HepG2 (cell line): ENCODE data around the gene WWTR1. TPM values are rescaled to one million over a fixed set of nuclear protein-coding genes. Genes with fewer than 3 reads are reported as not detected.

Experiments used
- NFKB2 ChIP-seq: sonication (generic); formaldehyde crosslinking; IDR thresholded peaks from 2 replicates; pipeline ENCODE4 v1.4.0; 2020; ENCODE audit warnings: missing genetic modification reagents, borderline replicate concordance
- PHF21A ChIP-seq: sonication (generic); formaldehyde crosslinking; IDR thresholded peaks from 2 replicates; pipeline ENCODE4 v1.5.0; 2020; ENCODE audit warnings: mild to moderate bottlenecking, missing genetic modification reagents
- RARG ChIP-seq: sonication (generic); formaldehyde crosslinking; IDR thresholded peaks from 2 replicates; pipeline ENCODE4 v1.4.0; 2020; ENCODE audit warnings: low read depth, mild to moderate bottlenecking, missing genetic modification reagents
- RBM22 ChIP-seq: fragments of 200-400 bp; formaldehyde crosslinking; optimal IDR thresholded peaks from 2 replicates; pipeline ENCODE3; 2017; ENCODE audit warnings: mild to moderate bottlenecking, low read length, moderate library complexity
- SAFB2 ChIP-seq: sonication (generic); formaldehyde crosslinking; IDR thresholded peaks from 2 replicates; pipeline ENCODE4 v1.5.1; 2020; ENCODE audit warnings: missing genetic modification reagents, low read depth, mild to moderate bottlenecking, borderline replicate concordance
- SP140L ChIP-seq: sonication (generic); formaldehyde crosslinking; IDR thresholded peaks from 2 replicates; pipeline ENCODE4 v1.4.0; 2020; ENCODE audit warnings: missing genetic modification reagents, borderline replicate concordance
- TRIM24 ChIP-seq: sonication (generic); formaldehyde crosslinking; IDR thresholded peaks from 2 replicates; pipeline ENCODE4 v1.8.0; 2022; ENCODE audit warnings: mild to moderate bottlenecking, missing genetic modification reagents
- TSC22D2 ChIP-seq: sonication (generic); formaldehyde crosslinking; IDR thresholded peaks from 2 replicates; pipeline ENCODE4 v1.5.1; 2020; ENCODE audit warnings: missing genetic modification reagents, mild to moderate bottlenecking, borderline replicate concordance
- ZBTB7A ChIP-seq: sonication (generic); formaldehyde crosslinking; IDR thresholded peaks from 2 replicates; pipeline ENCODE4 v1.8.0; 2022; ENCODE audit warnings: mild to moderate bottlenecking, missing genetic modification reagents
- ZNF251 ChIP-seq: sonication (generic); formaldehyde crosslinking; IDR thresholded peaks from 2 replicates; pipeline ENCODE4 v1.9.0; 2021; ENCODE audit warnings: mild to moderate bottlenecking, missing genetic modification reagents
- ZNF562 ChIP-seq: sonication (generic); formaldehyde crosslinking; IDR thresholded peaks from 2 replicates; pipeline ENCODE4 v1.8.0; 2022; ENCODE audit warnings: missing genetic modification reagents, borderline replicate concordance
- ZNF780A ChIP-seq: sonication (generic); formaldehyde crosslinking; IDR thresholded peaks from 2 replicates; pipeline ENCODE4 v1.8.0; 2022; ENCODE audit warnings: mild to moderate bottlenecking, missing genetic modification reagents, moderate library complexity
- ZZZ3 ChIP-seq: sonication (generic); formaldehyde crosslinking; IDR thresholded peaks from 2 replicates; pipeline ENCODE4 v1.4.0; 2020; ENCODE audit warnings: missing genetic modification reagents, mild to moderate bottlenecking, borderline replicate concordance
- polyA plus RNA-seq, 8 experiments: library from polyadenylated mRNA; depleted of rRNA in 3 of 8; stranded (reverse) in 7 of 8; unstranded in 1 of 8; fragments of >200 nt; fragmentation: Illumina TruSeq in 4 of 8; extraction: Trizol in 4 of 8; gene quantifications; 2 replicates each; pipeline versions ENCODE4 v1.2.1 to v1.2.3, GENCODE V29; 2011 to 2016; ENCODE audit warnings: low read depth in 4 of 8, missing spikeins in 1 of 8, mixed read lengths in 1 of 8; ENCODE audit not compliant: insufficient read depth in 1 of 8
- total RNA-seq, 5 experiments: library from RNA; depleted of rRNA; stranded (reverse); fragments of >200 nt; fragmentation: Illumina TruSeq; extraction: Trizol; gene quantifications; 2 replicates each; pipeline ENCODE4 v1.2.3, GENCODE V29; 2016; ENCODE audit warnings: low read depth in 1 of 5
- TF ChIP-seq, protein P1 (sequence below): sonication (generic); formaldehyde crosslinking; IDR thresholded peaks from 2 replicates; pipeline ENCODE4 v1.4.0; 2020; ENCODE audit warnings: low read depth, mild to moderate bottlenecking, missing genetic modification reagents
- TF ChIP-seq, protein P2 (sequence below): sonication (generic); formaldehyde crosslinking; IDR thresholded peaks from 2 replicates; pipeline ENCODE4 v1.5.1; 2020; ENCODE audit warnings: mild to moderate bottlenecking, missing genetic modification reagents, borderline replicate concordance
- TF ChIP-seq, protein P3 (sequence below): sonication (generic); formaldehyde crosslinking; IDR thresholded peaks from 2 replicates; pipeline ENCODE4 v1.9.0; 2022; ENCODE audit warnings: low read depth, missing genetic modification reagents
- TF ChIP-seq, protein P4 (sequence below): IDR thresholded peaks from 2 replicates; pipeline ENCODE4 v1.6.1; 2018; ENCODE audit warnings: missing genetic modification reagents, mild to moderate bottlenecking, missing compliant biosample characterization
- TF ChIP-seq, protein P5 (sequence below): IDR thresholded peaks from 2 replicates; pipeline ENCODE4 v1.6.1; 2012; ENCODE audit warnings: inconsistent platforms

Gene WWTR1
- total and polyA plus RNA-seq, 2 of the 13 experiments (the other 11 are each of a cell fraction or from before 2014, with no cell fraction given) = 19.7 to 139 TPM

DNA sequence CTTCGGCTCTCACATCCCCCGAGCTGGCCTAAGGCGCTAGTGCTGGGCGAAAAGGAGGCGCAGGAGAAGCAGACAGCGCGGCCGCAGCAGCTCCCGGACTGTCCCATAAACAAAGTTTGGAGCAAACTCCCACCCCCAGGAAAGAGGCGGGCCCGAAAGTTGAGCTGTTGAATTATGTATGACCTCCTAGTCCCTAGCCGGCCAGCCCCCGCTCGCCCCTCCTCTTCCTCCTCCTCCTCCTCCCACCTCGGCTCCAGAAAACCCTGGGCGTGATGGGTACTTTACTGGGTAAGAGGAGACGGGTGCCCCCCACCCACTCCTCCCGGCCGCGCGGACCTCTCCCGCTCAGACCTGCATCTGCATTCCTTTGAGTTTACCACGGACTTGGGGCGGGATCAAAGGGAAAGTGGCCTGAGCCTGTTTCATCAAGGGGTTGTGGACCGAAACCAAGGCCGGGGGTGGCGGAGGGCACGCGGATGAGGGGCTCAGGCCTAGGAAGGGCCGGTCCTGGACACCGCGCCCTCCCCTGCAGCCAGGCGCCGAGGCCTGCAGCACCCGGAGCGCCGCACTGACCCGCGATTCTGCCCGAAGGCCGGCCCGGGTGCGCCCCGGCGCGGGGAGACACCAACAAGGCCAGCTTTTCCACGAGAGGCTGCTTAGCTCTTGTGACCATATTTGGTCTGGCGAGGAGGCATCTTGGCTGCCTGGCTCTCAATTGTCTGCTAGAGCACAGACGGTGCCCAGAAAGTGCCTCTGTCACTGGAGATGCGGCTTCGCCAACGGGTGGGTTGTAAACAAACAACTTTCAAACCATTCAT is at the start of gene WWTR1 (continued):
- TF ChIP-seq SAFB2 (CRISPR knock-in tag) = peak; percentile 41; the same call in 1 of the 2 replicates
- TF ChIP-seq, protein P1, sequence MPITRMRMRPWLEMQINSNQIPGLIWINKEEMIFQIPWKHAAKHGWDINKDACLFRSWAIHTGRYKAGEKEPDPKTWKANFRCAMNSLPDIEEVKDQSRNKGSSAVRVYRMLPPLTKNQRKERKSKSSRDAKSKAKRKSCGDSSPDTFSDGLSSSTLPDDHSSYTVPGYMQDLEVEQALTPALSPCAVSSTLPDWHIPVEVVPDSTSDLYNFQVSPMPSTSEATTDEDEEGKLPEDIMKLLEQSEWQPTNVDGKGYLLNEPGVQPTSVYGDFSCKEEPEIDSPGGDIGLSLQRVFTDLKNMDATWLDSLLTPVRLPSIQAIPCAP (CRISPR knock-in tag) = no peak
- TF ChIP-seq, protein P2, sequence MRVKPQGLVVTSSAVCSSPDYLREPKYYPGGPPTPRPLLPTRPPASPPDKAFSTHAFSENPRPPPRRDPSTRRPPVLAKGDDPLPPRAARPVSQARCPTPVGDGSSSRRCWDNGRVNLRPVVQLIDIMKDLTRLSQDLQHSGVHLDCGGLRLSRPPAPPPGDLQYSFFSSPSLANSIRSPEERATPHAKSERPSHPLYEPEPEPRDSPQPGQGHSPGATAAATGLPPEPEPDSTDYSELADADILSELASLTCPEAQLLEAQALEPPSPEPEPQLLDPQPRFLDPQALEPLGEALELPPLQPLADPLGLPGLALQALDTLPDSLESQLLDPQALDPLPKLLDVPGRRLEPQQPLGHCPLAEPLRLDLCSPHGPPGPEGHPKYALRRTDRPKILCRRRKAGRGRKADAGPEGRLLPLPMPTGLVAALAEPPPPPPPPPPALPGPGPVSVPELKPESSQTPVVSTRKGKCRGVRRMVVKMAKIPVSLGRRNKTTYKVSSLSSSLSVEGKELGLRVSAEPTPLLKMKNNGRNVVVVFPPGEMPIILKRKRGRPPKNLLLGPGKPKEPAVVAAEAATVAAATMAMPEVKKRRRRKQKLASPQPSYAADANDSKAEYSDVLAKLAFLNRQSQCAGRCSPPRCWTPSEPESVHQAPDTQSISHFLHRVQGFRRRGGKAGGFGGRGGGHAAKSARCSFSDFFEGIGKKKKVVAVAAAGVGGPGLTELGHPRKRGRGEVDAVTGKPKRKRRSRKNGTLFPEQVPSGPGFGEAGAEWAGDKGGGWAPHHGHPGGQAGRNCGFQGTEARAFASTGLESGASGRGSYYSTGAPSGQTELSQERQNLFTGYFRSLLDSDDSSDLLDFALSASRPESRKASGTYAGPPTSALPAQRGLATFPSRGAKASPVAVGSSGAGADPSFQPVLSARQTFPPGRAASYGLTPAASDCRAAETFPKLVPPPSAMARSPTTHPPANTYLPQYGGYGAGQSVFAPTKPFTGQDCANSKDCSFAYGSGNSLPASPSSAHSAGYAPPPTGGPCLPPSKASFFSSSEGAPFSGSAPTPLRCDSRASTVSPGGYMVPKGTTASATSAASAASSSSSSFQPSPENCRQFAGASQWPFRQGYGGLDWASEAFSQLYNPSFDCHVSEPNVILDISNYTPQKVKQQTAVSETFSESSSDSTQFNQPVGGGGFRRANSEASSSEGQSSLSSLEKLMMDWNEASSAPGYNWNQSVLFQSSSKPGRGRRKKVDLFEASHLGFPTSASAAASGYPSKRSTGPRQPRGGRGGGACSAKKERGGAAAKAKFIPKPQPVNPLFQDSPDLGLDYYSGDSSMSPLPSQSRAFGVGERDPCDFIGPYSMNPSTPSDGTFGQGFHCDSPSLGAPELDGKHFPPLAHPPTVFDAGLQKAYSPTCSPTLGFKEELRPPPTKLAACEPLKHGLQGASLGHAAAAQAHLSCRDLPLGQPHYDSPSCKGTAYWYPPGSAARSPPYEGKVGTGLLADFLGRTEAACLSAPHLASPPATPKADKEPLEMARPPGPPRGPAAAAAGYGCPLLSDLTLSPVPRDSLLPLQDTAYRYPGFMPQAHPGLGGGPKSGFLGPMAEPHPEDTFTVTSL (CRISPR knock-in tag) = no peak; the same call in 1 of the 2 replicates
- TF ChIP-seq NFKB2 = peak; percentile 85; the same call in 1 of the 2 replicates
- peak; percentile 75; the same call in 1 of the 2 replicates for TF ChIP-seq ZZZ3 (CRISPR knock-in tag)
- TF ChIP-seq ZBTB7A = peak; percentile 81
- TF ChIP-seq TSC22D2 = peak; percentile 22; the same call in 1 of the 2 replicates
- TF ChIP-seq PHF21A (CRISPR knock-in tag) = peak; percentile 28; the same call in 1 of the 2 replicates
- TF ChIP-seq ZNF562 (CRISPR knock-in tag) = no peak
- TF ChIP-seq, protein P3, sequence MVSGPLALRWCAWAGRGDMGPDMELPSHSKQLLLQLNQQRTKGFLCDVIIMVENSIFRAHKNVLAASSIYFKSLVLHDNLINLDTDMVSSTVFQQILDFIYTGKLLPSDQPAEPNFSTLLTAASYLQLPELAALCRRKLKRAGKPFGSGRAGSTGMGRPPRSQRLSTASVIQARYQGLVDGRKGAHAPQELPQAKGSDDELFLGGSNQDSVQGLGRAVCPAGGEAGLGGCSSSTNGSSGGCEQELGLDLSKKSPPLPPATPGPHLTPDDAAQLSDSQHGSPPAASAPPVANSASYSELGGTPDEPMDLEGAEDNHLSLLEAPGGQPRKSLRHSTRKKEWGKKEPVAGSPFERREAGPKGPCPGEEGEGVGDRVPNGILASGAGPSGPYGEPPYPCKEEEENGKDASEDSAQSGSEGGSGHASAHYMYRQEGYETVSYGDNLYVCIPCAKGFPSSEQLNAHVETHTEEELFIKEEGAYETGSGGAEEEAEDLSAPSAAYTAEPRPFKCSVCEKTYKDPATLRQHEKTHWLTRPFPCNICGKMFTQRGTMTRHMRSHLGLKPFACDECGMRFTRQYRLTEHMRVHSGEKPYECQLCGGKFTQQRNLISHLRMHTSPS (CRISPR knock-in tag) = peak; percentile 92
- no peak for TF ChIP-seq RBM22
- TF ChIP-seq TRIM24 (CRISPR knock-in tag) = no peak
- 0 out of 2 replicates have a peak, but pooled peaks have one; percentile 41 for TF ChIP-seq SP140L
- TF ChIP-seq RARG (CRISPR knock-in tag) = peak; percentile 20; the same call in 1 of the 2 replicates
- TF ChIP-seq, protein P4, sequence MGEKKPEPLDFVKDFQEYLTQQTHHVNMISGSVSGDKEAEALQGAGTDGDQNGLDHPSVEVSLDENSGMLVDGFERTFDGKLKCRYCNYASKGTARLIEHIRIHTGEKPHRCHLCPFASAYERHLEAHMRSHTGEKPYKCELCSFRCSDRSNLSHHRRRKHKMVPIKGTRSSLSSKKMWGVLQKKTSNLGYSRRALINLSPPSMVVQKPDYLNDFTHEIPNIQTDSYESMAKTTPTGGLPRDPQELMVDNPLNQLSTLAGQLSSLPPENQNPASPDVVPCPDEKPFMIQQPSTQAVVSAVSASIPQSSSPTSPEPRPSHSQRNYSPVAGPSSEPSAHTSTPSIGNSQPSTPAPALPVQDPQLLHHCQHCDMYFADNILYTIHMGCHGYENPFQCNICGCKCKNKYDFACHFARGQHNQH = no peak; the same call in none of the 2 replicates
- TF ChIP-seq, protein P5, sequence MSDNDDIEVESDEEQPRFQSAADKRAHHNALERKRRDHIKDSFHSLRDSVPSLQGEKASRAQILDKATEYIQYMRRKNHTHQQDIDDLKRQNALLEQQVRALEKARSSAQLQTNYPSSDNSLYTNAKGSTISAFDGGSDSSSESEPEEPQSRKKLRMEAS = peak; percentile 83; the same call in 1 of the 2 replicates
- TF ChIP-seq ZNF251 (CRISPR knock-in tag) = 0 out of 2 replicates have a peak, but pooled peaks have one; percentile 34
- TF ChIP-seq ZNF780A = peak; percentile 72; the same call in 1 of the 2 replicates
